ENCODE results near the gene APMAP.
"Not testable (repeated sequence)": the region's sequence is repeated elsewhere in the genome, so short reads cannot be mapped to it uniquely, and the experiment has no call there.

APMAP gene

DNA sequence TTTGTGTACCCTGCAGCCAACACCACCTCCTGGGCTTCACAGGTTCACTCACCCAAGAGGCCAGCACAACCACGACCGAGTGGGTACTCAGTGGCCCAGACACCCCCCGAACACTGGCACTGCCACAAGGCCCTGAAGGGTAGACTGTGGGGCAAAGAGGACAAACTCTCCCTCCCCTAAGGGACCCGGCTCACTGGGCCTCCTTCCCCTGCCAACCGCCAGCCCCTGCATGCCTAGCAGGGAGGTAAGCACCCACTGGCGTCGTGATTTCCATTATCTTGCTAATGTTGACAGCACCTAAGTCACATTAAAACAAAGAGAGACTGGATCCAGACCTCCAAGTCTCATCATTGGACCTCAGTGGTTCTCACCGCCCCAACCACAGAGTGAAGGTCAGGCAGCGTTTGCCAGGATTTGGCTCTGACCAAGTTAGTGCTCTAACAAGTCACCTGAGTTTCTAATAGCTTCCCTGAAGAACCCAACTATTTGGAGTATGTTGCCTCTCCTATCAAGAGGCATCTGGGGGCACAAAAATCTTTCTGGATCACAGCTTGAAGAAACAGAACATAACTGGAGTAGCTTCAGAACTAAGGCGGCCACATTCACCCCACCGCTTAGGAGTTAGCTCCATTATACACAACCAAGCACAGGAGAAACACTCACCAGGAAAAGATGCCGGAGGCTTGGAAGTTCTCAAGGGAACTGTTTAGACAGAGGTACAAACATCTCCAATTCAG, 14.0 kb upstream of the APMAP start:
- DNase-seq = peak; percentile 25

DNA sequence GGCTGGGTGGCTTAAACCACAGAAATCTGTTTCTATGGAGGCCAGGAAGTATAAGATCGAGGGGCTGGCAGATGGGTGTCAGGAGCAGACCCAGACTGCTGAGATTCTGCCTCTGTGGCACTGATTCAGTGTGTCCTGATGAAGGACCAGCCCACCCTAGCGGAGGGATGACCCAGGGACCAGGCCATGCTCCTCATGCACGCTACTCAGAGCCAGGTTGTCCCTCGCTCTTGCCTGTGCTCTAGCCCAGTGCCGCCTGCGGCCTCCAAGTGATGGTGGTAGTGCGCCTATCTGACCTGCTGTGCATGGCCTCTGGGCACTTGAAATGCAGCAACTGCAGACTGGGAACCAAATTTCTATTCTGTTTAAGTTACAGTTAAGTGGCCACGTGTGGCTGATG, 13.1 kb upstream of the APMAP start:
- peak; percentile 29 for DNase-seq

DNA sequence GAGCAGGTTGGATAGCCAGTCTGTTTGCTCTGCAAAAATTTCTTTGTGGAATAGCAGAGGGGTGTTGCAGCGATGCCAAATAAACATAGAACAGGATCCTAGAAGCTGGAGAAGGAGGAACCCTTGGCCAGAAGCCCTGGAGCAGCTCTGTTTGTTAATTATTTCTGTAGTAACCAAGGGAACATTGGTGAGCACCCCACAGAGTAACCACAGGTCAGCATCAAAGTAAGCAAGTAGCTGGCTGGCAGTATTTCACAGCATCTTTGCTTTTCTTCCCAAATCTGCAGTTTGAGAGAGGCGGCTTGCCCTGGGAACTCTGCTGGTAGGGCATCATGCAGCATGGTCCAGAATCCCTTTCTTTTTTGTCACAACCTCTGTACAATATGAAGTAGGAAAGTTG, 12.7 kb upstream of the APMAP start:
- no peak for DNase-seq

DNA sequence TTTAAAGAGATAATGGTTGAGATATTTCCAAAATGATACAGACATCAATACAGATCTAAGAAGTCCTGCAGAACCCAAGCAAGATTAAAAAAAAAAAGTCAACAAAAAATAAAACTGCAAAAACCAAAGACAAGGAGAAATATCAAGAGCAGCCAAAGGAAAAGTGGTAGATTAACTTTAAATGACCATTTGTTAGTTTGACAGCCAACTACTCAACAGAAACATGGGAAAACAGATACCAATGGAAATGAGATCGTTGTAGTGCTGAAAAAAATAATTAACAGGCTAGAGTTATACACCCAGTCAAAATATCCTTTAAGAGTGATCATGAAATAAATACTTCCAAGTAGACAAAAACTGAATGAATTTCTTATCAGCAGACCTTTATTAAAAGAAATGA, 10.5 kb upstream of the APMAP start:
- no peak for DNase-seq

DNA sequence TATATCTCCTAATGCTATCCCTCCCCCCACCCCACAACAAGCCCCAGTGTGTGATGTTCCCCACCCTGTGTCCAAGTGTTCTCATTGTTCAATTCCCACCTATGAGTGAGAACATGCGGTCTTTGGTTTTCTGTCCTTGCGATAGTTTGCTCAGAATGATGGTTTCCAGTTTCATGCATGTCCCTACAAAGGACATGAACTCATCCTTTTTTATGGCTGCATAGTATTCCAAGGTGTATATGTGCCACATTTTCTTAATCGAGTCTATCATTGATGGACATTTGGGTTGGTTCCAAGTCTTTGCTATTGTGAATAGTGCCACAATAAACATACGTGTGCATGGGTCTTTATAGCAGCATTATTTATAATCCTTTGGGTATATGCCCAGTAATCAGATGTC, 8.8 kb upstream of the APMAP start:
- not testable (repeated sequence) for DNase-seq

DNA sequence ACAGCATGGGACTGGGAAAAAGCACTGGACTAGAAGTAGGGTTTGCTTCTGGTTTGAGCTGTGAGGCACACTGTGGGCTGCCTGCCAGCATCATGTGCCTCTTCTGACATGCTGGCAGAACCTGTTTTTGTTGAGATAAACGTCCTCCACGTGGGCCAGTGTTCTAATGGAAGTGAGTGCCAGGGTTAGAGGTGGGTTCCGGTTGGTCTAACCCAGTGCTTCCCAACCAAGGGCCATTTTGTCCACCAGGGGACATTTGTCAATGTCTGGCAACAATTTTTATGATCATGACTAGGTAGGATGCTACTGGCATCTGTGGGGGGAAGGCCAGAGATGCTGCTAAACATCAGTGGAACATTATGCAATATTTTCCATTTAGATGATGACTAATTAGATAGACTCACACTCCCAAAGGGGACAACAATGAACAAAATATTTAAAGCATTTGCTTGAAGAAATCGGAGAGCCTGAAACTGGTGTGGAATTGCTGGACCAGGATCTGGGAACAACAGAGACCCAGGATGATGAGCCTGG, 7.8 kb upstream of the APMAP start:
- no peak for DNase-seq

DNA sequence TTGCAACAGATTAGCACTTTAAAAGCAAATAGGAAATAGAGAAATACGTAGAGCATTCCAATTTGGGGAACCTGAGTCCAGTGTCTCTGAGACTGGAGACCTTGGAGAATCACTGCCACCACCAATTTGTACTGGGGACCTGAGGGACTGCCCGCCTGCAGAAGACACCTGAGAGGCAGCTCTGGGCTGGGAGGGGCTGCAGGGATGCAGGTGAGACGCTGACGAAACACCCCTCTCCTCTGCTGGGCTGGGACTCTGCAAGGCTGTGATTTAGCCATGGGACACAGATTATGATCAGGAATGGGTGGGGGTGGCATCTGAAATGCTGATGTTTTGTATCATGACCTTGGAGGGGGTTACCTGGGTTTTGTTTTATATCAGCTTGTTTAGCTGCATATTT, 7.0 kb upstream of the APMAP start:
- DNase-seq = no peak

DNA sequence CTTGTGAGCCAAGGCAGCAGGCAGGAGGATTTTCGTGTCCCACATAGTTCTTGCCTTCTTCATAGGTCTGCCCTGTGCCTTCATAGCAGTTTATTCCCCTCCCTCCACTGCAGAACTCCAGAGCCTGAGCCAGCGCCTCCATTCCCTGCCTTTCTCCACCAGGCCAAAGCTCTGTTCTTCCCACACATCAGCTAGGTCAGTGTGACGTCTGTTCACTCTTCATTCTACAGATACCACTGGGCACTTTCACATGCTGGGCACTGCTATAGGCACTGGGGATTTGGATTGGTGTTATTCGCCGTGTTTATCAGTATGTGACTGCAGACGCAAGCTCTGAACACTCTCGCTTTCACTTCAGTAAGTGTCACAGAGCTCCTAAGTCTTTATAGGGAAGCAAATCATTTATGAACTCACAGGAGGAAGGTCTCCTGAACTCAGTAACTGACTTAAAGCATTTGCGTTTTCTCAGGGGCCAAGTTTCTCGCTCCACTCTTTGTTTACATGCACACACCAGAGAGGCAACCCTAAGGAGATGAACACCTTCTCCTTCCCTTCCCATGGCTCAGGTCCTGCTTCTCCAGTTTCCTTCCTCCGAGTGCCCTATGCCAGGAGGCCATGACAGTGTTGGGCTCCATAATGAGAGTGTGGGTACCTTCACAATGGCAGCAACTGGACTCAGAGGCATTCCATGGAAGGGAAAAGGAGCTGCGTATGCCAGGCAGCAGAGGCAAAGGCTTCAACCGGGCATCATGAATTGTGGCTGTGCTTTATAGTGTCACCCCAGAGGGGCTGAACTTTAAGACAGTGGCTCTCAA, 6.3 kb upstream of the APMAP start:
- DNase-seq = no peak

DNA sequence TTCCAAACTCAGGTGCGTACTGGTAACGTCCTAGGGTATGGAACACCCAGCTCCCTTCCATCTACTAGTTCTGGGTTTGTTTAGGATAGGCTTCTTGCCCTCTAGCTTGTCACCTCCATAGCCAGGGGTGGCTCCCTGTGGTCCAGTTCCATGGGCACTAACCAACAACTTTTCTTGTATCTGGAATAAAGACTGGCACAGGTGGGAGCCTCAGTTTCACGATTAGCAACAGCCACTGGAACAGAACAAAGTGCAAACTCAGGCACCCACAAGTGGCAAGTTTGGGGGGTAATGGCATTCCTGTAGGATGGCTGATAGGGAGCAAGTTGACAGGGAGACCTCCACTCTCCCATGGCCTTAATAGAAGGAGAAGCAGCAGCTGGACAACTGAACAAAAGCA, 5.6 kb upstream of the APMAP start:
- peak; percentile 29 for DNase-seq

DNA sequence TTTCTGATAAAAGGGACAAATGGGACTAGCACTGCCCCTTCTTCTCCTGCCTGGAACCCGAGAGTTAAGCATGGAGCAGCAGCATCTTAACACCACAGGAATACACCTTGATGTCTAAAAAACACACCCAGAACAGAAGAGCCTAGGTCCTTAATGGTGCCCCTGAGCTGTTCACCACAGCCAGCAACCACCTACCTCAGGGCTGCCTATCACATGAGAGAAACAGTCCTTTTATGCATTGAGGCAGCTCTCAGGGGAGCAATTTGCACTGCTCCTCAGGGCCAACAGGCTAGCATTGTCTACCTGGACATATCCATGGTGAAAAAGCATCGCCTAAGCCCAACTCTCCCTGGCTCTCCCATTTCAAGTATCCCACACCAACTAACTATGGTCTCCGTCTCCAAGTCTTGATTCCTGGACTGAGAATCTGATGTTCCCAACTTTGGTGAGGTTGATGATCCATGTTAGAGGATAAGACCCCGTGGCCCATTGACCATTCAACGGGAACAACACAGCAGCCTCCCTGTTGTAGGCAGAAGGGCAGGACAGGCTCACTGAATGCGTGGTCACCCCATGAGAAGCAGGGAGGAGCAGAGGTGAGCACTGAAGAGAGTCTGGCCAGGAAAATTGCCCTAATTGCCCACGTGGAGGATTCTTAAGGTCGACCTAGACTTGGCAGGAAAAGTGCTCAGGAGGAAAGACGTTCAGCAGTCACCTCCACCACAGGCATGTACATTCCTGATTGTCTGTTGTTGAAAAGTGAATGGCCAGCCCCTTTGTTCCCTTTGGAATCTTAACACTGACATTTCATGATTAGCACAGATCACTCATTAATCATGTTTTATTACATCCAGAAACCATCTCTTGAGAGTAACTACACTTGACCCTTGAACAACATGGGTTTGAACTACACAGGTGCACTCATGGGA, 4.2 kb upstream of the APMAP start:
- DNase-seq = peak; percentile 32

DNA sequence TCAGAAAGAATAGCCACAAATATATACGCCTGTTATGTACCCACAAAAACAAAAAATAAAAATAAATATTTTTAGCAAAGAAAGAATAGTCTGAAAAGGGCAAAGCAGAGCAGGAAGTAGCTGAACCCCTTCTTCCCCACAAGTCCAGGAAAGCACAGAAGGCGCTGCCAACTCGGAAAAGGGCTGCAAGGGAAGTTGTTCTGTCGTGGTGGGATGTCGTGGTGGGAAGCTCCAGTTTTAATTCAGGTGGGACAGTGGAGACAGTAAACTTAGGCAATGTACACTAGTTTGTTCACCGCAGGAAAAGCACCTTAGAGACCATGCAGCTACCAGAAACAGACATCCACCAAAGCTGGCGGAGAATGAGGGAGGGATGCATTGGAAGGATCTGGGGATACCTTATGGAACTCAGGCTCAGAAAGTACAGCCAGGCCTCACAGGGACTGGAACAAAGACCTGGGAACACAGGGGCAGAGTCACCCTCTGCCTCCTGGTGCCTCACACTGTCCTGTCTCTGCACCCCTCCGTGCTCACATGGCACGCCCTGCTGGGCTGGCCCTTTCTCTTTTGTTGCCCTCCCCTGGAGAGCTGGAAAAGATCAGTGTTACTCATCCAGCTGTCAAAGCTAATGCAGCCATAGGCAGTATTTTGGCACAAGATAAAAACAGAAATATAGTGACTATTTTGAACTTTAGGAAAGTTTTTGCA, 3.3 kb upstream of the APMAP start:
- DNase-seq = peak; percentile 42

DNA sequence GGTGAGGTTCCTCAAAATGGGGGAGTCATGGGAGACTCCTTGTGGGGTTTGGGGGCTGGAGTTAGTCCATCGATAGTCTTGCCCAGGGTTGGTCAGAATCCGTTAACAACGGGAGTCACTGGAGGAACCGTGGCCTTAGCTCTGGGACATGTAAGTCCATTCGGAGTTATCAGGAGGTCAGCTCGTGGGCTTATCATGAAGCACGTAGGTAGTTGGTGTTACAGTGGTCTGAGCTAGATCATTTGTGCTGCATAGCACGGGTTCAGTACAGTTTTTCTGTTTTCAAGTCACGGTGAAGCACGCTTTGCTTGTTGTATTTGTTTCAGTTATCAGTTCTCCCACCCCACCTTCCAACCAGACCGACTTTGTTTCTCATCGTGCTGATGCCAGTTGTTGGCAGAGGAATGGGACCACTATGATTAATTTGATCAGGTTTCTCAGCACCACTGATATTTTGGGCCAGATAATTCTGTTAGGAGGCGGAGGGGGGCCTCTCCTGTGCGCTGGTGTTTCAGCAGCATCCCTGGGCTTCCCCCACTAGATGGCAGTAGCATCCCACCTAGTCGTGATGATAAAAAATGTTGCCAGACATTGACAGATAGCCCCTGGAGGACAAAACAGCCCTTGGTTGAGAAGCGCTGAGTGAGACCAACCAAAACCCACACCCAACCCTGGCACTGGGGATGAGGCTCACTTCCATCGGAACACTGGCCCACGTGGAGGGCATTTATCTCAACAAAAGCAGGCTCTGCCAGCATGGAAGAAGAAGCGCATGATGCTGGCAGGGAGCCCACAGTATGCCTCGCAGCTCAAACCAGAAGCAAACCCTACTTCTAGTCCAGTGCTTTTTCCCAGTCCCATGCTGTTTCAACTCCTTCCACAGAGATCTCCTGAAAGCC, 2.2 kb upstream of the APMAP start:
- DNase-seq = peak; percentile 89

DNA sequence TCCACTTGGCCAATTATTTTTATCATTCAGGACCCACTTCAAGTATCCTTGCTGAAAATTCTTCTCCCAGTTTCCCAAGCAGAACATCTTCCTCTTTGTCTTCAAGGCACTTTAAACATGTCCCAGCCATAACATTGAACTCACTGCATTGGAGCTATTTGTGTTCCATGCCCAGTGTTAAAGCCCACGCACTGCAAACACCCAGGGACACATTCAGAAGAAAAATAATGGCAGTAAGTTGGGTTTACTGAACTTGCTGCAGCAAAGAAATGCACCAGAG, 1.6 kb upstream of the APMAP start:
- no peak for DNase-seq

DNA sequence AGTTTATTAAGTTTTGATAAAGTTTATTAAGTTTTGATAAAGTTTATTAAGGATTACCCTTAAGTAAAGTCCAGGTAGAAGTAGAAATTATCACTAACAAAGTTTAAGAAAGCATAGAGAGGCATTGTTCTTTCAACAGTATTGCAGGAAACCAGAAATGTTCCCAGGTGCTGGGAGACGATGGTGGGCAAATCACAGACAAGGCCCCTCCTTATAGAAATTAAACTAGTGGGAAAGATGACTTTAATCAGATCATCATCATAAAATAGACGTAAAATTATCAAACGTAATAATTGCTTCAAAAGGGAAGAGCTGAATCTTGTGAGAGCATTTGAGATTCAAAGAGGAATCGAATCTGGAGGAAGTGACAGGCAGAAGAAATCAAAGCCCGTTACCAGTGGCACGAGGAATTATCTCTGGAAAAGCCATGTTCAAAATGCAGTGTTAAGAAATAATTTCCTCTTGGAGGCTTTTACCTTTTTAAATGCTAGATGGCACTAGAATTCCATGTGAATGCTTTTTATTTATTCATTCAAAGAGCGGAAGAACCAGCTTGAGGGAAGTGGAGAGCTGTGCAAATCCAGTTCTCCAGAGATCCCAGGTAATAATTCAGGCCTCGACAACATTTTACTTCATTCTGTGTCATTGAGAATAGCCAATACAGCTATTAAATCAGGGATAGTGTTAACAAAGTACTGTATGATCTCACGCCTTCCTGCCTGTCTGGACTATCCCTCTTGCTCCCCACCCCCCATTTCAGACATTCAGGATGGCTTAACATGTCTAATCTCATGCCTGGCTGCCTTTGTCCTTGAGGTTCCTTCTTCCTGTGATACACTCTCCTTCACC, 1.0 kb upstream of the APMAP start:
- no peak for DNase-seq

DNA sequence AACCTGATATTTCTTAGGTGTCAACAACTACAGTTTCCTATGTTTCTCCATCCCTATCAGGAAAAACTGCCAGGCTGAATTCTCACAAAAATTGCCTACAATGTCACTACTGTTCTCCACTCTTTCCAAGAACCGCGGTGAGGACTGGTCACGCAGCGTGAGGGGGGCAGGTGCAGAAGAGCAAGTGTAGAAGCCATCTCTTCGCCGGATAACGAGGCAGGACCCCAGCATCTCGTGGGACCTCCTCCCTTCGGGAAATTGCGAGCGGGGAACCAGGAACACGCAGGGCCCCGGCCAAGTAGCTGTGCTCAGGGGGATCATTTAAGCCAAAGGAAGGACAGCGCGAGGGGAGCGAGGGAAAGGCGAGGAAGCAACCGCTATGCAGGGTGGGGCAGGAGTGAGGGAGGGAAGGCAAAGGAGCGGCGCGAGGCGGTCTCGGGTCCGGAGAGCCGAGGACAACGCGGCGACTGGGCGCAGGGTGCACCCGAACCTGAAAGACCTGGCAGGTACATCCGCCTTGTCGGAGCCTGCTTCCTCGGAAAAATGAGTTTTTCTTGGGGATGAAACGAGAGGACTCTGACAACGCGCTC, 559 bp downstream of the APMAP start:
- DNase-seq = peak; percentile 65

DNA sequence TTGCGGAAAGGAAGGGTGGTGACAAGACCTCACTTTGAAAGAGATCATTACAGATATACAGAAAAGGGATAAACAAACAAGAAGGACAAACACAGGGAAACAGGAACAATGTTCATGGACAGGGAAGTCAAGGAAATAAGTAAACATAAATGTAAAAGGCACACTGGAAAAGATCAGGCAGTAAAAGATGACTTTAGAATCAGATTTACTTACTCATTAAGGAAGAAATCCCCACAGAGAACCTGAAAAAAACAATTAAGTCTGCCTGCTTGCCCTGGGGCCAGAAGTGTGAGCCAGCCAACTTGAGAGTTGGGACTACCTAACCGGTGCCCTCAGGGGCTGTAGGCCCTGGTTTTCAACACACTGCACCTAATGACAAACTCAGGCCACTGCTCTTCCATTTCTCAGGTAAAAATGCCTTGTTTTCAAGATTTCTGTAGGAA, 1.7 kb downstream of the APMAP start:
- DNase-seq = peak; percentile 52

DNA sequence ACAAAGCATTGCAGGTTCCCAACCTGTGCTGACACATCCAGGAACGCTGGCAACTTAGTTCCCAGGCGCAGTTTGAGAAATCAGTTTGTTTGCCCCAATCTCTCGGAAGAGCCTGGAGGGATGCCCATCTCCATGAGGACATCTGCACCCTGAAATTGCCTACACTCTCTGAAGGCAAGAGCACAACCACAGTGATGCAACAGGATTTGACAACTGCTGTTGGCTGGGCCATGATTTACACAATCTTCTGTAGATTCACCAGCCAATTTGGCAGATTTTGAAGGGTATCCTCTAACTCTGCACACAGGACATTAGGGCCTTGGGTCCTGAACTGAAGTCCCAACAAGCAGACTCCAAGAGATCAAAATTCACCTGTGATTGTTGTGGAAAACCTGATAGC, 3.4 kb downstream of the APMAP start:
- no peak for DNase-seq

DNA sequence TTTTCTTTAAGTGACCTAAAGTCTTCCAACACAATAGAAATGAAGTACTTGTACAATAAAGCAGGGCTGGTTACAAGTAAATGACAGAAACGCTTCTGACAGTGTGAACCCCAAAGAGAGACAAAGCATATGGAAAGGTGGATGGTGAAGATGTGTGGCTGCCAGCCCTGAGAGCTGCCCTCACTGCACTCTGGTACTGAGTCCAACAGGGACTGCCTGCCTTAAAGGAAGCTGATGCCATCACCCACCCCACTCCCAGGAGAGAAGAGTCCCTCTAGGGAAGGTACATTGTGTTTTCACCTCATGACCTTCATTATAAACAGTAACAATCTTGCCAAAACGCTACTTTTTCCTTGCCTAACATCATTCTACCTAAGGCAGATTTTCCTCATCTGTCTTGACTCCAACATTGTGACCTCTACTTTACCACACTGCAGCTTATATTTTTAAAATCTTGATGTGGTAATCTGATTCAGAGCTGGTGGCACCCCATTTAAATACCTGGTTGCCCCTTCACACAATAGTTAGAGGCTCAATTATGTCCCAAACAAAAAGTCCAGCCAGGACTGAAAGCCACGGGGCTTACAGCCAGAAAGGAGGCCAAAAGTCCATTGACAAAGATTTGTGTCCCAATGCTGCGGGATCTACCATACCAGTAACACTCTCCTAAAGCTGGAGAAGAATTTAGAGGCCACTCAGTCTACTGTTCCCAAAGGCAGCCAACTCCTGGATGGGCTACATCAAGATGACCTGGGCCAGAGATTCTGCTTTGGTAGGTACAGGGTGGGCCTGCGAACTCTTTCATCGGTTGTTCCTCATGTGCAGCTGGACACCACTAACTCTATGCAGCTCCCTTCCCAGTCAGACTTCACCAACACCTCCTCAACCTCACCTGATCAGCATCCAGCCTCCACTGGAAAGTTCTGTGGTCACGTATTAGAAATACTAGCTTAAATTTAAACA, 4.4 kb downstream of the APMAP start:
- peak; percentile 40 for DNase-seq

DNA sequence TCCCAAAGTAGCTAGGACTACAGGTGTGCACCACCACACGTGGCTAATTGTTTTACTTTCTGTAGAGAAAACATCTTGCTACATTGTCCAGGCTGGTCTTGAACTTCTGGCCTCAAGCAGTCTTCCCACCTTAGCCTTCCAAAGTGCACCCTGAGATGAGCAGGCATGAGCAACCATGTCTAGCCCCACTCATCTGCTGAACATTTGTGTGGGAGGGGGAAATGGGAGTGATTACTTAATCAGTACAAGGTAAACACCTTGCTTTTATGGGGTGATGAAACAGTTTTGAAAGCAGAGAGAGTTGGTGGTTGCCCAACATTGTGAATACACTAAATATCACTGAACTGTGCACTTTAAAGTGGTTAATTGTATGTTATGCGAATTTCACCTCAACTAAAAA, 5.3 kb downstream of the APMAP start:
- peak; percentile 43 for DNase-seq

Measured in activated CD8-positive, alpha-beta memory T cell treated with anti-CD3 and anti-CD28 coated beads, Interleukin-2, amount 50 U/mL, for 48 hours (primary cell).